Mesodermal cell (in vitro differentiated cells): ENCODE results near the gene CYP20A1. TPM values are rescaled to one million over a fixed set of nuclear protein-coding genes. Genes with fewer than 3 reads are reported as not detected.
"Not testable (repeated sequence)": the region's sequence is repeated elsewhere in the genome, so short reads cannot be mapped to it uniquely, and the experiment has no call there.

ENCODE experiments used
- H3K27ac ChIP-seq: 2 replicates; pipeline ENCODE4 v1.7.0; 2013; ENCODE audit warnings: mild to moderate bottlenecking, low read depth, low read length, moderate library complexity; ENCODE audit not compliant: severe bottlenecking
- H3K36me3 ChIP-seq: 2 replicates; pipeline ENCODE4 v1.7.1; 2013; ENCODE audit warnings: mild to moderate bottlenecking, low read length, moderate library complexity; ENCODE audit not compliant: control insufficient read depth, insufficient read depth
- H3K4me1 ChIP-seq: one replicate; pipeline ENCODE4 v1.7.1; 2013; ENCODE audit warnings: mild to moderate bottlenecking, low read length; ENCODE audit not compliant: insufficient read depth, control insufficient read depth, poor library complexity, severe bottlenecking
- H3K4me3 ChIP-seq: 2 replicates; pipeline ENCODE4 v1.7.0; 2013; ENCODE audit warnings: low read length, control low read depth, mild to moderate bottlenecking; ENCODE audit not compliant: insufficient read depth, poor library complexity, severe bottlenecking; ENCODE audit errors: extremely low read depth
- H3K9me3 ChIP-seq: 2 replicates; pipeline ENCODE4 v1.7.1; 2013; ENCODE audit warnings: mild to moderate bottlenecking, low read length, moderate library complexity; ENCODE audit not compliant: control insufficient read depth
- WGBS, 2 experiments: methylation state at CpG; one replicate each; pipeline ENCODE4 v1.1.5; 2013; ENCODE audit warnings: missing lambda C conversion rate in 2 of 2; ENCODE audit not compliant: insufficient coverage in 2 of 2; 5-methylcytosine and 5-hydroxymethylcytosine counted together
- polyA plus RNA-seq, 2 experiments: library from polyadenylated mRNA; stranded (reverse); fragments of 50-300 nt; gene quantifications; one replicate each; pipeline ENCODE4 v1.2.3, GENCODE V29; 2013

Gene CYP20A1
- polyA plus RNA-seq (2013, experiment 1 of 2) = 9.7 TPM
- 11.0 TPM for polyA plus RNA-seq (2013, experiment 2 of 2)

GRCh38 chr2:203238704-203239526 is at the start of gene CYP20A1:
Gene CYP20A1, plus strand, starts transcription at chr2:203239018. Its CDS starts 45 bp downstream, at chr2:203239063.
- H3K36me3 ChIP-seq = peaks cover 24% of the 10 kb centered on the region
- 0 to 1% methylated on average over 73 to 75 of the region's 80 CpGs for WGBS, 2 experiments
- H3K27ac ChIP-seq = peak within 1 kb of the TSS; percentile 98
- peak within 1 kb of the TSS; percentile 83 for H3K4me3 ChIP-seq
- H3K9me3 ChIP-seq = no peaks in the 10 kb centered on the region
- no peaks in the 10 kb centered on the region for H3K4me1 ChIP-seq

GRCh38 chr2:203190547-203190946 is 48.3 kb upstream of the CYP20A1 start:
- WGBS, 2 experiments = 93 to 100% methylated on average over 3 of the region's 17 CpGs

GRCh38 chr2:203191026-203191425 is 47.8 kb upstream of the CYP20A1 start:
- H3K36me3 ChIP-seq = peaks cover 22% of the 10 kb centered on the region
- H3K9me3 ChIP-seq, H3K27ac ChIP-seq, H3K4me3 ChIP-seq, H3K4me1 ChIP-seq: not testable (repeated sequence)
- 97% methylated on average over 4 of the region's 6 CpGs; no CpG with 5 or more reads in 1 of the 2 experiments for WGBS, 2 experiments

More at GRCh38 chr2:203190547-203190946, 48.3 kb upstream of the CYP20A1 start:
- not testable (repeated sequence) for H3K4me1 ChIP-seq, H3K4me3 ChIP-seq, H3K27ac ChIP-seq, H3K9me3 ChIP-seq
- peaks cover 19% of the 10 kb centered on the region for H3K36me3 ChIP-seq

- no CpG with 5 or more reads among the region's 3 CpGs for WGBS, 2 experiments
- Histone ChIP-seq H3K36me3 (peaks cover 24% of the 10 kb centered on the region), H3K4me1 (no peaks in the 10 kb centered on the region), H3K27ac (no peak overlapping the region), H3K4me3 (no peak overlapping the region), H3K9me3 (no peaks in the 10 kb centered on the region)
Observed at GRCh38 chr2:203191961-203192360, 46.9 kb upstream of the CYP20A1 start.

GRCh38 chr2:203195331-203196036 is 43.3 kb upstream of the CYP20A1 start:
- no peaks in the 10 kb centered on the region for H3K9me3 ChIP-seq
- 97 to 100% methylated on average over 2 to 5 of the region's 5 CpGs for WGBS, 2 experiments
- H3K4me3 ChIP-seq = no peak overlapping the region
- H3K4me1 ChIP-seq = no peaks in the 10 kb centered on the region
- H3K27ac ChIP-seq = no peak overlapping the region
- H3K36me3 ChIP-seq = peaks cover 16% of the 10 kb centered on the region

GRCh38 chr2:203200866-203201265 is 38.0 kb upstream of the CYP20A1 start:
- Histone ChIP-seq H3K4me3 (no peak overlapping the region), H3K9me3 (no peaks in the 10 kb centered on the region), H3K36me3 (peaks cover 18% of the 10 kb centered on the region), H3K27ac (no peak overlapping the region), H3K4me1 (no peaks in the 10 kb centered on the region)

GRCh38 chr2:203201426-203201825 is 37.4 kb upstream of the CYP20A1 start:
- WGBS, 2 experiments = 85 to 100% methylated on average over 1 to 2 of the region's 5 CpGs
- H3K27ac ChIP-seq = no peak overlapping the region
- no peaks in the 10 kb centered on the region for H3K9me3 ChIP-seq
- H3K36me3 ChIP-seq = peaks cover 17% of the 10 kb centered on the region
- H3K4me1 ChIP-seq = no peaks in the 10 kb centered on the region
- no peak overlapping the region for H3K4me3 ChIP-seq

- Histone ChIP-seq H3K4me1 (no peaks in the 10 kb centered on the region), H3K4me3 (no peak overlapping the region), H3K36me3 (peaks cover 13% of the 10 kb centered on the region), H3K27ac (no peak overlapping the region), H3K9me3 (no peaks in the 10 kb centered on the region)
- WGBS, 2 experiments = no CpG with 5 or more reads among the region's 1 CpG
Observed at GRCh38 chr2:203209538-203209937, 29.3 kb upstream of the CYP20A1 start.

- Histone ChIP-seq H3K36me3 (no peaks in the 10 kb centered on the region), H3K9me3 (no peaks in the 10 kb centered on the region), H3K4me3 (no peak overlapping the region), H3K27ac (no peak overlapping the region), H3K4me1 (no peaks in the 10 kb centered on the region)
- 70 to 94% methylated on average over 2 of the region's 2 CpGs for WGBS, 2 experiments
Observed at GRCh38 chr2:203225423-203226039, 13.3 kb upstream of the CYP20A1 start.

GRCh38 chr2:203229674-203230073 is 9.1 kb upstream of the CYP20A1 start:
- 84 to 90% methylated on average over 2 of the region's 2 CpGs for WGBS, 2 experiments
- H3K9me3 ChIP-seq, H3K4me3 ChIP-seq, H3K4me1 ChIP-seq, H3K27ac ChIP-seq, H3K36me3 ChIP-seq: not testable (repeated sequence)
